Panc1 (cell line): ENCODE results near the gene KDM7A.
"Not testable (repeated sequence)": the region's sequence is repeated elsewhere in the genome, so short reads cannot be mapped to it uniquely, and the experiment has no call there.

Experiments used
- CTCF ChIP-seq: fragments of 450-650 bp; IDR thresholded peaks from 2 replicates; pipeline ENCODE4 v1.5.1; 2017; ENCODE audit warnings: mild to moderate bottlenecking
- POLR2AphosphoS5 ChIP-seq: IDR thresholded peaks from 2 replicates; pipeline ENCODE4 v1.6.1; 2012; ENCODE audit warnings: mild to moderate bottlenecking, low read depth, low read length, moderate library complexity
- TF ChIP-seq, protein P1 (sequence below), 2 experiments: IDR thresholded peaks; 2 replicates each; pipeline ENCODE4 v1.6.1; 2011 to 2012; ENCODE audit warnings: low read depth in 2 of 2, control low read depth in 1 of 2, low read length in 1 of 2, mild to moderate bottlenecking in 1 of 2, moderate library complexity in 1 of 2; ENCODE audit not compliant: insufficient read depth in 1 of 2

DNA sequence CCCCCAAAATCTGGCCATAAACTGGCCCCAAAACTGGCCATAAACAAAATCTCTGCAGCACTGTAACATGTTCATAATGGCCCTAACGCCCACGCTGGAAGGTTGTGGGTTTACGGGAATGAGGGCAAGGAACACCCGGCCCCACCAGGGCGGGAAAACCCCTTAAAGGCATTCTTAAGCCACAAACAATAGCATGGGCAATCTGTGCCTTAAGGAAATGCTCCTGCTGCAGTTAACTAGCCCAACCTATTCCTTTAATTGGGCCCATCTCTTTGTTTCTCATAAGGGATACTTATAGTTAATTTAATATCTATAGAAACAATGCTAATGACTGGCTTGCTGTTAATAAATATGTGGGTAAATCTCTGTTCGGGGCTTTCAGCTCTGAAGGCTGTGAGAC, 26.2 kb upstream of the KDM7A start:
- not testable (repeated sequence) for TF ChIP-seq CTCF, POLR2AphosphoS5
- TF ChIP-seq, protein P1, sequence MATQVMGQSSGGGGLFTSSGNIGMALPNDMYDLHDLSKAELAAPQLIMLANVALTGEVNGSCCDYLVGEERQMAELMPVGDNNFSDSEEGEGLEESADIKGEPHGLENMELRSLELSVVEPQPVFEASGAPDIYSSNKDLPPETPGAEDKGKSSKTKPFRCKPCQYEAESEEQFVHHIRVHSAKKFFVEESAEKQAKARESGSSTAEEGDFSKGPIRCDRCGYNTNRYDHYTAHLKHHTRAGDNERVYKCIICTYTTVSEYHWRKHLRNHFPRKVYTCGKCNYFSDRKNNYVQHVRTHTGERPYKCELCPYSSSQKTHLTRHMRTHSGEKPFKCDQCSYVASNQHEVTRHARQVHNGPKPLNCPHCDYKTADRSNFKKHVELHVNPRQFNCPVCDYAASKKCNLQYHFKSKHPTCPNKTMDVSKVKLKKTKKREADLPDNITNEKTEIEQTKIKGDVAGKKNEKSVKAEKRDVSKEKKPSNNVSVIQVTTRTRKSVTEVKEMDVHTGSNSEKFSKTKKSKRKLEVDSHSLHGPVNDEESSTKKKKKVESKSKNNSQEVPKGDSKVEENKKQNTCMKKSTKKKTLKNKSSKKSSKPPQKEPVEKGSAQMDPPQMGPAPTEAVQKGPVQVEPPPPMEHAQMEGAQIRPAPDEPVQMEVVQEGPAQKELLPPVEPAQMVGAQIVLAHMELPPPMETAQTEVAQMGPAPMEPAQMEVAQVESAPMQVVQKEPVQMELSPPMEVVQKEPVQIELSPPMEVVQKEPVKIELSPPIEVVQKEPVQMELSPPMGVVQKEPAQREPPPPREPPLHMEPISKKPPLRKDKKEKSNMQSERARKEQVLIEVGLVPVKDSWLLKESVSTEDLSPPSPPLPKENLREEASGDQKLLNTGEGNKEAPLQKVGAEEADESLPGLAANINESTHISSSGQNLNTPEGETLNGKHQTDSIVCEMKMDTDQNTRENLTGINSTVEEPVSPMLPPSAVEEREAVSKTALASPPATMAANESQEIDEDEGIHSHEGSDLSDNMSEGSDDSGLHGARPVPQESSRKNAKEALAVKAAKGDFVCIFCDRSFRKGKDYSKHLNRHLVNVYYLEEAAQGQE (IDR thresholded peaks at IDR 0.05; ENCODE audit: insufficient read depth in 1 of 2, low read depth in 2 of 2, low read length in 1 of 2): not testable (repeated sequence)
